ENCODE results near the gene GADL1. TPM values are rescaled to one million over a fixed set of nuclear protein-coding genes. Genes with fewer than 3 reads are reported as not detected.
A peak's percentile ranks its signal among the peaks of the same experiment; 100 is the strongest.

GADL1 gene
- total and polyA plus RNA-seq, 4 donors = 0.01 to 2.4 (median 0.05) TPM

GRCh38 chr3:30915782-30916181 is 21.3 kb upstream of the GADL1 start:
- Histone ChIP-seq H3K9ac (ENCODE audit: insufficient read depth in 1 of 2, low read length in 2 of 2) (no peak overlapping the region), H3K36me3 (ENCODE audit: control insufficient read depth in 4 of 4, insufficient read depth in 4 of 4, low read length in 4 of 4) (no peaks in the 10 kb centered on the region), H3K4me1 (ENCODE audit: control insufficient read depth in 5 of 5, insufficient read depth in 5 of 5, low read length in 5 of 5) (peaks cover 0 to 8% (median 0%) of the 10 kb centered on the region in 5 donors), H3K27me3 (ENCODE audit: control insufficient read depth in 3 of 3, insufficient read depth in 3 of 3, low read length in 2 of 3) (no peaks in the 10 kb centered on the region), H3K4me3 (no peak overlapping the region), H3K9me3 (ENCODE audit: control insufficient read depth in 4 of 4, insufficient read depth in 3 of 4, low read length in 3 of 4) (peaks cover 0 to 4% (median 1%) of the 10 kb centered on the region in 4 donors), H3K27ac (ENCODE audit: low read depth in 1 of 2, low read length in 1 of 2) (no peak overlapping the region)
- ATAC-seq (ENCODE audit: insufficient read depth, low FRiP score) = no peak
- TF ChIP-seq CTCF (IDR thresholded peaks at IDR 0.05; ENCODE audit: control extremely low read depth, extremely low read depth) = no peak
- no peak for DNase-seq

- Histone ChIP-seq H3K4me3 (no peak overlapping the region), H3K27ac (ENCODE audit: low read depth in 1 of 2, low read length in 1 of 2) (no peak overlapping the region), H3K9ac (ENCODE audit: insufficient read depth in 1 of 2, low read length in 2 of 2) (no peak overlapping the region), H3K36me3 (ENCODE audit: control insufficient read depth in 4 of 4, insufficient read depth in 4 of 4, low read length in 4 of 4) (no peaks in the 10 kb centered on the region), H3K4me1 (ENCODE audit: control insufficient read depth in 5 of 5, insufficient read depth in 5 of 5, low read length in 5 of 5) (peaks cover 0 to 8% (median 0%) of the 10 kb centered on the region in 5 donors), H3K9me3 (ENCODE audit: control insufficient read depth in 4 of 4, insufficient read depth in 3 of 4, low read length in 3 of 4) (peaks cover 0 to 2% (median 0%) of the 10 kb centered on the region in 4 donors), H3K27me3 (ENCODE audit: control insufficient read depth in 3 of 3, insufficient read depth in 3 of 3, low read length in 2 of 3) (no peaks in the 10 kb centered on the region)
- no peak for TF ChIP-seq CTCF (IDR thresholded peaks at IDR 0.05; ENCODE audit: control extremely low read depth, extremely low read depth)
- 92% methylated on average over 4 of the region's 4 CpGs for WGBS, 2 donors
- no peak for DNase-seq
- ATAC-seq (ENCODE audit: insufficient read depth, low FRiP score) = no peak
Measured at GRCh38 chr3:30914696-30915095, 20.2 kb upstream of the GADL1 start.

GRCh38 chr3:30913176-30913575 is 18.7 kb upstream of the GADL1 start:
- no peak overlapping the region for H3K9ac ChIP-seq (ENCODE audit: insufficient read depth in 1 of 2, low read length in 2 of 2)
- TF ChIP-seq CTCF (IDR thresholded peaks at IDR 0.05; ENCODE audit: control extremely low read depth, extremely low read depth) = no peak
- no peak for ATAC-seq (ENCODE audit: insufficient read depth, low FRiP score)
- no peak overlapping the region for H3K27ac ChIP-seq (ENCODE audit: low read depth in 1 of 2, low read length in 1 of 2)
- no peaks in the 10 kb centered on the region for H3K27me3 ChIP-seq (ENCODE audit: control insufficient read depth in 3 of 3, insufficient read depth in 3 of 3, low read length in 2 of 3)
- DNase-seq = no peak
- peaks cover 0 to 2% (median 0%) of the 10 kb centered on the region in 4 donors for H3K9me3 ChIP-seq (ENCODE audit: control insufficient read depth in 4 of 4, insufficient read depth in 3 of 4, low read length in 3 of 4)
- H3K36me3 ChIP-seq (ENCODE audit: control insufficient read depth in 4 of 4, insufficient read depth in 4 of 4, low read length in 4 of 4) = no peaks in the 10 kb centered on the region
- H3K4me1 ChIP-seq (ENCODE audit: control insufficient read depth in 5 of 5, insufficient read depth in 5 of 5, low read length in 5 of 5) = peaks cover 0 to 8% (median 0%) of the 10 kb centered on the region in 5 donors
- H3K4me3 ChIP-seq = no peak overlapping the region
- 83 to 91% methylated on average over 4 of the region's 4 CpGs for WGBS, 2 donors

- TF ChIP-seq CTCF (IDR thresholded peaks at IDR 0.05; ENCODE audit: control extremely low read depth, extremely low read depth) = no peak
- no peak overlapping the region for H3K4me3 ChIP-seq
- DNase-seq = peak in 1 of 3 donors; percentile 7
- no peaks in the 10 kb centered on the region for H3K36me3 ChIP-seq (ENCODE audit: control insufficient read depth in 4 of 4, insufficient read depth in 4 of 4, low read length in 4 of 4)
- no peak for ATAC-seq (ENCODE audit: insufficient read depth, low FRiP score)
- no peak overlapping the region for H3K9ac ChIP-seq (ENCODE audit: insufficient read depth in 1 of 2, low read length in 2 of 2)
- H3K4me1 ChIP-seq (ENCODE audit: control insufficient read depth in 5 of 5, insufficient read depth in 5 of 5, low read length in 5 of 5) = peaks cover 0 to 8% (median 0%) of the 10 kb centered on the region in 5 donors
- no peaks in the 10 kb centered on the region for H3K27me3 ChIP-seq (ENCODE audit: control insufficient read depth in 3 of 3, insufficient read depth in 3 of 3, low read length in 2 of 3)
- no peaks in the 10 kb centered on the region for H3K9me3 ChIP-seq (ENCODE audit: control insufficient read depth in 4 of 4, insufficient read depth in 3 of 4, low read length in 3 of 4)
- no peak overlapping the region for H3K27ac ChIP-seq (ENCODE audit: low read depth in 1 of 2, low read length in 1 of 2)
Measured at GRCh38 chr3:30912301-30912700, 17.8 kb upstream of the GADL1 start.

Measured in lung (tissue), 12 donors.